ENCODE results near the gene SPINT3.

SPINT3 gene

GRCh38 chr20:45467172-45467571 lies 48.2 kb downstream of the SPINT3 start:
- POLR2A ChIA-PET, result no interaction called here
- TF ChIP-seq CTCF (IDR thresholded peaks at IDR 0.05; ENCODE audit: control extremely low read depth, extremely low read depth, low read depth, missing control alignments), result no peak
- DNase-seq (ENCODE audit: extremely low spot score), result no peak
- CTCF ChIA-PET, result interaction anchor here (1.0 to 7.7 kb wide), 4 partner anchors 13 to 304 kb away, joined by 4 to 58 read pairs (median 16); no protein-coding TSS in a partner anchor

DNA sequence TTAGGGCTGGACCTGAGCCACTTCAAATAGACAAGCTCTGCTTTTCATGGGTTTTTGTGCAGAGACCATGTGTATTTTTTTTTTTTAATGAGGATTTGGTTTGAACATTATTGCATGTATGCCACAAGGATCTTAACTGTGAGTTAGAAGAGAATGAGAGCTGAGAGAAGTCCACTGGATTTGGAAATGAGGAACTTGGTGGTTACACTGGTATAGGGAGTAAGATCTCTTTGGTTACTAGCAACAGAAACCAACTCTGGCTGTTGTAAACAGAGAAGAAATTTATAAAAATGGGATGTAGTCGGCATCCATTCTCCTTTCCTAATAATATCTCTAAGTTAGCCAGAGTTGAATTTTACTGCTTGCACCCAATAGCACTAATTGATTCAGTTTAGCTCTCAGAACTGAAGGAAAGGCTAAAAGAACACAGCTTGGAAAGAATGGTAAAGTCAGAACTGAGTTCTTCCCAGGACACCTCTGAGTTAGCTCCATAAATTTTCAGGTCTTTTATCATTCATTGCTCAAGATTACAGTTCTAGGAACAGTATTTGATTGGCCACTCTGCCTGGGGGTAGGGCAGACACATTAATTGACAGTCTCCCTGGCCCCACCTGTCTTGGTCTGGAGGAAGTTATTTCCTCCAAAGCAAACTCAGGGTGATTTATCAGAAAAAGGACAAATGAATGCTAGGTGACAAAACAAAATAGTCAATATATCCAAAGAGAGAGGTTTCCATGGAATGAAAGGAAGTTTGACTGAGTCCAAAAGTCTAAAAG lies 49.7 kb downstream of the SPINT3 start:
- DNase-seq (ENCODE audit: extremely low spot score), result no peak
- TF ChIP-seq CTCF (IDR thresholded peaks at IDR 0.05; ENCODE audit: control extremely low read depth, extremely low read depth, low read depth, missing control alignments), result no peak
- POLR2A ChIA-PET, result interaction anchor here (0.5 kb wide), 1 partner anchor 346 kb away, joined by 3 read pairs; no protein-coding TSS in a partner anchor
- CTCF ChIA-PET, result interaction anchor here (0.8 to 7.7 kb wide), 10 partner anchors 12 to 305 kb away, joined by 3 to 58 read pairs (median 4); partner anchors contain the start of gene SYS1

DNA sequence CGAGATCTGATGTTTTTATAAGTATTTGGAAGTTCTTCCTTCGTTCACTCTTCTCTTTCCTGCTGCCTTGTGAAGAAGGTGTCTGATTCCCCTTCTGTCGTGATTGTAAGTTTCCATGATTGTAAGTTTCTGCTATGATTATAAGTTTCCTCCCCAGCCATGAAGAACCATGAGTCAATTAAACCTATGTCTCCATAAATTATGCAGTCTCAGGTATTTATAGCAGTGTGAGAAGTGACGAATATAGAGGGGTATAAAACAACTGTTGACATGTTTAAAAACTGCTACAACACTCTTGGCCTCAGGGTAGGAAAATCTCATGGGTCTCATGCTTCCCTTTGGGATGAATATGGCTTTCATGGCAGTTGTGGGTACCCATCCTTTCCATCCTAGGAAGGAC lies 51.7 kb downstream of the SPINT3 start:
- CTCF ChIA-PET, result interaction anchor here (1.7 to 7.7 kb wide), 4 partner anchors 10 to 307 kb away, joined by 9 to 58 read pairs (median 22); no protein-coding TSS in a partner anchor
- POLR2A ChIA-PET, result no interaction called here
- TF ChIP-seq CTCF (IDR thresholded peaks at IDR 0.05; ENCODE audit: control extremely low read depth, extremely low read depth, low read depth, missing control alignments), result no peak
- no peak for DNase-seq (ENCODE audit: extremely low spot score)

GRCh38 chr20:45462711-45463509 lies 52.5 kb downstream of the SPINT3 start:
- ChIA-PET POLR2A (no interaction called here), CTCF (interaction anchor here (1.1 to 7.7 kb wide), 6 partner anchors 9 to 308 kb away, joined by 3 to 58 read pairs (median 9); no protein-coding TSS in a partner anchor)
- DNase-seq (ENCODE audit: extremely low spot score), result no peak
- no peak for TF ChIP-seq CTCF (IDR thresholded peaks at IDR 0.05; ENCODE audit: control extremely low read depth, extremely low read depth, low read depth, missing control alignments)

Data from GM10248 (cell line).